K562 (cell line): ENCODE data around the gene NAT10. TPM values are rescaled to one million over a fixed set of nuclear protein-coding genes. Genes with fewer than 3 reads are reported as not detected.

ENCODE experiments used
- CCAR2 ChIP-seq: fragments of 200-400 bp; formaldehyde crosslinking; IDR thresholded peaks from 2 replicates; pipeline ENCODE4 v1.6.1; 2017; ENCODE audit warnings: mild to moderate bottlenecking, low read depth, low read length
- EP400 ChIP-seq: fragments of 450-650 bp; IDR thresholded peaks from 2 replicates; pipeline ENCODE4 v1.6.1; 2017; ENCODE audit warnings: antibody characterized with exemption, mild to moderate bottlenecking, moderate library complexity
- ETS2 ChIP-seq: IDR thresholded peaks from 2 replicates; pipeline ENCODE4 v1.6.1; 2016; ENCODE audit warnings: borderline replicate concordance, missing genetic modification characterization, mild to moderate bottlenecking, moderate library complexity, missing compliant biosample characterization; ENCODE audit not compliant: poor library complexity, severe bottlenecking
- PHF8 ChIP-seq: fragments of 200-600 bp; sonication (generic); IDR thresholded peaks from 2 replicates; pipeline ENCODE4 v1.6.1; 2012; ENCODE audit warnings: mixed run types, mild to moderate bottlenecking, inconsistent platforms, low read length, moderate library complexity, borderline replicate concordance
- PRMT5 ChIP-seq: sonication (generic); formaldehyde crosslinking; IDR thresholded peaks from 2 replicates; pipeline ENCODE4 v1.5.0; 2020; ENCODE audit warnings: missing genetic modification reagents
- RBM15 ChIP-seq: fragments of 200-400 bp; formaldehyde crosslinking; IDR thresholded peaks from 2 replicates; pipeline ENCODE4 v1.6.1; 2018; ENCODE audit warnings: mild to moderate bottlenecking, low read length, moderate library complexity; ENCODE audit not compliant: insufficient read depth
- SLC30A9 ChIP-seq: fragments of 250-450 bp; sonication (Bioruptor Pico); IDR thresholded peaks from 2 replicates; pipeline ENCODE4 v1.8.0; 2022; ENCODE audit warnings: mild to moderate bottlenecking, moderate library complexity
- SMARCB1 ChIP-seq: IDR thresholded peaks from 2 replicates; pipeline ENCODE4 v1.6.1; 2011; ENCODE audit warnings: improper control_type of control experiment, low read depth; ENCODE audit not compliant: insufficient read length
- SRSF3 ChIP-seq: fragments of 200-400 bp; formaldehyde crosslinking; IDR thresholded peaks from 2 replicates; pipeline ENCODE4 v1.6.1; 2016; ENCODE audit warnings: mild to moderate bottlenecking, low read length, moderate library complexity; ENCODE audit not compliant: insufficient read depth
- SRSF7 ChIP-seq: fragments of 200-400 bp; formaldehyde crosslinking; optimal IDR thresholded peaks from 2 replicates; pipeline ENCODE3; 2017; ENCODE audit warnings: mild to moderate bottlenecking, low read depth, low read length
- ZNF165 ChIP-seq: fragments of 250-450 bp; sonication (Bioruptor Pico); IDR thresholded peaks from 2 replicates; pipeline ENCODE4 v1.4.0; 2020; ENCODE audit warnings: borderline replicate concordance
- ZNF174 ChIP-seq: fragments of 250-450 bp; sonication (Bioruptor Pico); IDR thresholded peaks from 2 replicates; pipeline ENCODE4 v1.4.0; 2020; ENCODE audit warnings: mild to moderate bottlenecking
- ZNF197 ChIP-seq: fragments of 200-800 bp; sonication (Bioruptor generic); IDR thresholded peaks from 2 replicates; pipeline ENCODE4 v1.6.1; 2016; ENCODE audit warnings: low read depth, missing genetic modification characterization, missing compliant biosample characterization
- ZNF316 ChIP-seq: fragments of 450-650 bp; IDR thresholded peaks from 2 replicates; pipeline ENCODE4 v1.6.1; 2016
- ZSCAN32 ChIP-seq: fragments of 450-650 bp; formaldehyde crosslinking; IDR thresholded peaks from 2 replicates; pipeline ENCODE4 v1.4.0; 2020; ENCODE audit warnings: mild to moderate bottlenecking, moderate library complexity
- polyA plus RNA-seq, 8 experiments: library from polyadenylated mRNA; depleted of rRNA in 4 of 8; stranded (reverse) in 5 of 8; unstranded in 3 of 8; fragments of >200 nt; fragmentation: Nextera tagmentation in 2 of 8; fragmentation: Illumina TruSeq in 1 of 8; extraction: Ambion mirVana in 2 of 8; extraction: Trizol in 1 of 8; gene quantifications; 2 replicates each; pipeline versions ENCODE4 v1.2.1 to v1.2.3, GENCODE V29; 2011 to 2014; ENCODE audit warnings: inconsistent platforms in 1 of 8, missing spikeins in 1 of 8
- total RNA-seq, 7 experiments: library from RNA; depleted of rRNA in 6 of 7; stranded (reverse); fragments of >200 nt in 6 of 7; fragmentation: Illumina TruSeq in 2 of 7; extraction: Trizol in 2 of 7; gene quantifications; 2 replicates each; pipeline versions ENCODE4 v1.2.1 to v1.2.3, GENCODE V29; 2011 to 2021; ENCODE audit warnings: low replicate concordance in 1 of 7
- TF ChIP-seq, protein P1 (sequence below): fragments of 450-650 bp; IDR thresholded peaks from 2 replicates; pipeline ENCODE4 v1.7.0; 2016; ENCODE audit warnings: borderline replicate concordance
- TF ChIP-seq, protein P2 (sequence below): fragments of 250-450 bp; sonication (Bioruptor Pico); IDR thresholded peaks from 2 replicates; pipeline ENCODE4 v1.4.0; 2020; ENCODE audit warnings: borderline replicate concordance
- TF ChIP-seq, protein P3 (sequence below): fragments of 450-650 bp; formaldehyde crosslinking; IDR thresholded peaks from 2 replicates; pipeline ENCODE4 v1.4.0; 2020; ENCODE audit warnings: mild to moderate bottlenecking, mixed read lengths
- TF ChIP-seq, protein P4 (sequence below): sonication (generic); formaldehyde crosslinking; IDR thresholded peaks from 2 replicates; pipeline ENCODE4 v1.8.1; 2022; ENCODE audit warnings: missing genetic modification reagents

Gene NAT10
- total and polyA plus RNA-seq, 9 of the 15 experiments (the other 6 are each of a cell fraction or from before 2014, with no cell fraction given), result 55.4 to 125 (median 86.3) TPM

DNA sequence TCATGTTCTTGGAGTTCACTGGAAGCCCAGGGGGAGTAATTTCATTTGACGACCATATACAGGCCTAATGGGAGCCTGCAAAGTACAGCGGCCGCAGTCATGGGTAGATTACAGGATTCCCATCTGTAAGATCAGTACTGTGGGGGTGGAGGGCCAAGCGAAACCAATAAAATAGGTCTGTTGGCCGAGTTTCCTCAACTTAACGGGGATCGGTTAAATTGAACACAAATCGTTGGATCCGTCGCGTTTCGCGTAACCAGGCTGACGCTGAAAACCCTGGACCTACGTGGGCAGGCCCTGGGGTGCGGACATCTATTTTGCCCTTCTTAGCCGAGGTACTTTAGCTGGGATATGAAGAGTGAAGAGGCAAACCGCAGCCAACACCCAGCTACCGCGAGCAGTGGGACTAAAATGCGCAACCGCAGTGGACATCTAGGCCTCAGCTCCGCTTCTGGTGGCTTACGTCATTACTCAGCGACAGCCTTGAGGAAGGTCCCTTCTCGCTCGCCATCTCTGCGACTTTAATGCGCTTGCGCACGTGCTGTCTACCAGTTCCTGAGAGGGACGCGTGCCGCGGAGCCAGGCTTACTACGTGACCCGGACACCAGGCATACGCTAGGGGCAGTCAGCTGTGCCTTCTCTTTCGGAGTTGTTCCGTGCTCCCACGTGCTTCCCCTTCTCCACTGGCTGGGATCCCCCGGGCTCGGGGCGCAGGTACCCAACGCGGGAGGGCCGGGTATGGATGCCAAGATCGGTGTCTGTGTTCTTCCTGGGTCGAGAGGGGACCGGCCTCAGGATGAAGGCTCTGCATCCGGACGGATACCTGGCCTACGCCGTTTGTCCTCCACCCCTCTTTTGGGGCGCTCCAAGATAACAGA, at the start of gene NAT10 (continued):
- 0 out of 2 replicates have a peak, but pooled peaks have one; percentile 95 for TF ChIP-seq SRSF3
- TF ChIP-seq ZNF174 (CRISPR knock-in tag), result no peak
- no peak for TF ChIP-seq ZNF197 (CRISPR knock-in tag)
- TF ChIP-seq ZNF165 (CRISPR knock-in tag), result 0 out of 2 replicates have a peak, but pooled peaks have one; percentile 51
- TF ChIP-seq, protein P1, sequence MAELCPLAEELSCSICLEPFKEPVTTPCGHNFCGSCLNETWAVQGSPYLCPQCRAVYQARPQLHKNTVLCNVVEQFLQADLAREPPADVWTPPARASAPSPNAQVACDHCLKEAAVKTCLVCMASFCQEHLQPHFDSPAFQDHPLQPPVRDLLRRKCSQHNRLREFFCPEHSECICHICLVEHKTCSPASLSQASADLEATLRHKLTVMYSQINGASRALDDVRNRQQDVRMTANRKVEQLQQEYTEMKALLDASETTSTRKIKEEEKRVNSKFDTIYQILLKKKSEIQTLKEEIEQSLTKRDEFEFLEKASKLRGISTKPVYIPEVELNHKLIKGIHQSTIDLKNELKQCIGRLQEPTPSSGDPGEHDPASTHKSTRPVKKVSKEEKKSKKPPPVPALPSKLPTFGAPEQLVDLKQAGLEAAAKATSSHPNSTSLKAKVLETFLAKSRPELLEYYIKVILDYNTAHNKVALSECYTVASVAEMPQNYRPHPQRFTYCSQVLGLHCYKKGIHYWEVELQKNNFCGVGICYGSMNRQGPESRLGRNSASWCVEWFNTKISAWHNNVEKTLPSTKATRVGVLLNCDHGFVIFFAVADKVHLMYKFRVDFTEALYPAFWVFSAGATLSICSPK, result no peak
- no peak for TF ChIP-seq SMARCB1
- peak; percentile 55; the same call in 1 of the 2 replicates for TF ChIP-seq ZSCAN32 (CRISPR knock-in tag)
- TF ChIP-seq, protein P2, sequence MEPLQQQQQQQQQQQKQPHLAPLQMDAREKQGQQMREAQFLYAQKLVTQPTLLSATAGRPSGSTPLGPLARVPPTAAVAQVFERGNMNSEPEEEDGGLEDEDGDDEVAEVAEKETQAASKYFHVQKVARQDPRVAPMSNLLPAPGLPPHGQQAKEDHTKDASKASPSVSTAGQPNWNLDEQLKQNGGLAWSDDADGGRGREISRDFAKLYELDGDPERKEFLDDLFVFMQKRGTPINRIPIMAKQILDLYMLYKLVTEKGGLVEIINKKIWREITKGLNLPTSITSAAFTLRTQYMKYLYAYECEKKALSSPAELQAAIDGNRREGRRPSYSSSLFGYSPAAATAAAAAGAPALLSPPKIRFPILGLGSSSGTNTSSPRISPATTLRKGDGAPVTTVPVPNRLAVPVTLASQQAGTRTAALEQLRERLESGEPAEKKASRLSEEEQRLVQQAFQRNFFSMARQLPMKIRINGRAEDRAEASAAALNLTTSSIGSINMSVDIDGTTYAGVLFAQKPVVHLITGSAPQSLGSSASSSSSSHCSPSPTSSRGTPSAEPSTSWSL, result 0 out of 2 replicates have a peak, but pooled peaks have one; percentile 27
- TF ChIP-seq CCAR2, result no peak
- TF ChIP-seq, protein P3, sequence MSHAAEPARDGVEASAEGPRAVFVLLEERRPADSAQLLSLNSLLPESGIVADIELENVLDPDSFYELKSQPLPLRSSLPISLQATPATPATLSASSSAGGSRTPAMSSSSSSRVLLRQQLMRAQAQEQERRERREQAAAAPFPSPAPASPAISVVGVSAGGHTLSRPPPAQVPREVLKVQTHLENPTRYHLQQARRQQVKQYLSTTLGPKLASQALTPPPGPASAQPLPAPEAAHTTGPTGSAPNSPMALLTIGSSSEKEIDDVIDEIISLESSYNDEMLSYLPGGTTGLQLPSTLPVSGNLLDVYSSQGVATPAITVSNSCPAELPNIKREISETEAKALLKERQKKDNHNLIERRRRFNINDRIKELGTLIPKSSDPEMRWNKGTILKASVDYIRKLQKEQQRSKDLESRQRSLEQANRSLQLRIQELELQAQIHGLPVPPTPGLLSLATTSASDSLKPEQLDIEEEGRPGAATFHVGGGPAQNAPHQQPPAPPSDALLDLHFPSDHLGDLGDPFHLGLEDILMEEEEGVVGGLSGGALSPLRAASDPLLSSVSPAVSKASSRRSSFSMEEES (CRISPR knock-in tag), result peak; percentile 1; the same call in 1 of the 2 replicates
- peak; percentile 100 for TF ChIP-seq EP400
- no peak for TF ChIP-seq PRMT5
- TF ChIP-seq SRSF7, result no peak
- TF ChIP-seq ETS2 (tag), result no peak
- TF ChIP-seq RBM15, result no peak
- TF ChIP-seq, protein P4, sequence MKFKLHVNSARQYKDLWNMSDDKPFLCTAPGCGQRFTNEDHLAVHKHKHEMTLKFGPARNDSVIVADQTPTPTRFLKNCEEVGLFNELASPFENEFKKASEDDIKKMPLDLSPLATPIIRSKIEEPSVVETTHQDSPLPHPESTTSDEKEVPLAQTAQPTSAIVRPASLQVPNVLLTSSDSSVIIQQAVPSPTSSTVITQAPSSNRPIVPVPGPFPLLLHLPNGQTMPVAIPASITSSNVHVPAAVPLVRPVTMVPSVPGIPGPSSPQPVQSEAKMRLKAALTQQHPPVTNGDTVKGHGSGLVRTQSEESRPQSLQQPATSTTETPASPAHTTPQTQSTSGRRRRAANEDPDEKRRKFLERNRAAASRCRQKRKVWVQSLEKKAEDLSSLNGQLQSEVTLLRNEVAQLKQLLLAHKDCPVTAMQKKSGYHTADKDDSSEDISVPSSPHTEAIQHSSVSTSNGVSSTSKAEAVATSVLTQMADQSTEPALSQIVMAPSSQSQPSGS, result no peak
- no peak for TF ChIP-seq SLC30A9 (CRISPR knock-in tag)
- no peak for TF ChIP-seq ZNF316
- peak; percentile 95 for TF ChIP-seq PHF8
